HepG2 (cell line): ENCODE measurements around the gene BSG. TPM values are rescaled to one million over a fixed set of nuclear protein-coding genes. Genes with fewer than 3 reads are reported as not detected.

Source experiments
- EP300 ChIP-seq, 3 experiments: sonication (generic) in 1 of 3; formaldehyde crosslinking in 1 of 3; IDR thresholded peaks; 2 replicates each; pipeline versions ENCODE4 v1.5.1 to v1.6.1; 2011 to 2020; ENCODE audit warnings: low read depth in 2 of 3, low read length in 2 of 3, borderline replicate concordance in 1 of 3, improper control_type of control experiment in 1 of 3, mild to moderate bottlenecking in 1 of 3, missing genetic modification reagents in 1 of 3, moderate library complexity in 1 of 3
- EZH2 ChIP-seq: conservative IDR thresholded peaks from 2 replicates; pipeline ENCODE4 v1.6.1; 2012; ENCODE audit warnings: mild to moderate bottlenecking, low read depth, low read length, moderate library complexity
- HMGXB3 ChIP-seq: sonication (generic); formaldehyde crosslinking; IDR thresholded peaks from 2 replicates; pipeline ENCODE4 v1.4.0; 2020; ENCODE audit warnings: missing genetic modification reagents, borderline replicate concordance
- KDM4B ChIP-seq: sonication (generic); formaldehyde crosslinking; IDR thresholded peaks from 2 replicates; pipeline ENCODE4 v1.4.0; 2020; ENCODE audit warnings: missing genetic modification reagents
- MNT ChIP-seq: fragments of 450-650 bp; IDR thresholded peaks from 2 replicates; pipeline ENCODE4 v1.6.1; 2016
- PCBP2 ChIP-seq: fragments of 200-400 bp; formaldehyde crosslinking; optimal IDR thresholded peaks from 2 replicates; pipeline ENCODE3; 2018; ENCODE audit warnings: low read length, low read depth; ENCODE audit not compliant: poor library complexity, severe bottlenecking
- TAF15 ChIP-seq: fragments of 200-400 bp; formaldehyde crosslinking; IDR thresholded peaks from one replicate; pipeline ENCODE4 v1.6.1; 2018; ENCODE audit warnings: mild to moderate bottlenecking, low read depth, low read length; ENCODE audit not compliant: poor library complexity, severe bottlenecking
- ZBTB46 ChIP-seq: sonication (generic); formaldehyde crosslinking; IDR thresholded peaks from 2 replicates; pipeline ENCODE4 v1.4.0; 2020; ENCODE audit warnings: mild to moderate bottlenecking, missing genetic modification reagents, borderline replicate concordance
- ZBTB8A ChIP-seq: sonication (generic); formaldehyde crosslinking; IDR thresholded peaks from 2 replicates; pipeline ENCODE4 v1.4.0; 2020; ENCODE audit warnings: mild to moderate bottlenecking, low read depth, missing genetic modification reagents, borderline replicate concordance
- ZMAT5 ChIP-seq: sonication (generic); formaldehyde crosslinking; IDR thresholded peaks from 2 replicates; pipeline ENCODE4 v1.5.0; 2020; ENCODE audit warnings: mild to moderate bottlenecking, low read depth, missing genetic modification reagents, borderline replicate concordance
- ZNF138 ChIP-seq: sonication (generic); formaldehyde crosslinking; IDR thresholded peaks from 2 replicates; pipeline ENCODE4 v1.5.0; 2020; ENCODE audit warnings: mild to moderate bottlenecking, low read depth, missing genetic modification reagents
- ZNF253 ChIP-seq: sonication (generic); formaldehyde crosslinking; IDR thresholded peaks from 2 replicates; pipeline ENCODE4 v1.8.0; 2022; ENCODE audit warnings: mild to moderate bottlenecking, missing genetic modification reagents, borderline replicate concordance
- ZNF614 ChIP-seq: IDR thresholded peaks from 2 replicates; pipeline ENCODE4 v1.6.1; 2018; ENCODE audit warnings: missing biosample characterization, missing genetic modification reagents, inconsistent platforms, borderline replicate concordance
- ZNF709 ChIP-seq: sonication (generic); formaldehyde crosslinking; IDR thresholded peaks from 2 replicates; pipeline ENCODE4 v1.5.0; 2020; ENCODE audit warnings: mild to moderate bottlenecking, missing genetic modification reagents
- ZNF740 ChIP-seq: sonication (generic); formaldehyde crosslinking; IDR thresholded peaks from 2 replicates; pipeline ENCODE4 v1.4.0; 2020; ENCODE audit warnings: missing genetic modification reagents
- ZNF776 ChIP-seq: sonication (generic); formaldehyde crosslinking; IDR thresholded peaks from 2 replicates; pipeline ENCODE4 v1.4.0; 2020; ENCODE audit warnings: mild to moderate bottlenecking, missing genetic modification reagents
- ZNF788 ChIP-seq: sonication (generic); formaldehyde crosslinking; IDR thresholded peaks from 2 replicates; pipeline ENCODE4 v1.5.0; 2020; ENCODE audit warnings: mild to moderate bottlenecking, missing genetic modification reagents, borderline replicate concordance
- polyA plus RNA-seq, 8 experiments: library from polyadenylated mRNA; depleted of rRNA in 3 of 8; stranded (reverse) in 7 of 8; unstranded in 1 of 8; fragments of >200 nt; fragmentation: Illumina TruSeq in 4 of 8; extraction: Trizol in 4 of 8; gene quantifications; 2 replicates each; pipeline versions ENCODE4 v1.2.1 to v1.2.3, GENCODE V29; 2011 to 2016; ENCODE audit warnings: low read depth in 4 of 8, missing spikeins in 1 of 8, mixed read lengths in 1 of 8; ENCODE audit not compliant: insufficient read depth in 1 of 8
- total RNA-seq, 5 experiments: library from RNA; depleted of rRNA; stranded (reverse); fragments of >200 nt; fragmentation: Illumina TruSeq; extraction: Trizol; gene quantifications; 2 replicates each; pipeline ENCODE4 v1.2.3, GENCODE V29; 2016; ENCODE audit warnings: low read depth in 1 of 5

The BSG gene
- total and polyA plus RNA-seq, 2 of the 13 experiments (the other 11 are each of a cell fraction or from before 2014, with no cell fraction given) = 309 to 754 TPM

- TF ChIP-seq ZNF740 (no peak), ZMAT5 (CRISPR knock-in tag) (no peak), HMGXB3 (no peak), ZNF709 (CRISPR knock-in tag) (no peak), ZNF614 (CRISPR knock-in tag) (no peak), KDM4B (CRISPR knock-in tag) (no peak), ZNF776 (CRISPR knock-in tag) (no peak), ZNF253 (CRISPR knock-in tag) (no peak), ZBTB46 (CRISPR knock-in tag) (no peak), ZNF788 (no peak; the same call in 1 of the 2 replicates), ZNF138 (CRISPR knock-in tag) (no peak), EZH2 (no peak), ZBTB8A (CRISPR knock-in tag) (no peak), PCBP2 (no peak), MNT (no peak), TAF15 (no peak), EP300 (IDR thresholded peaks at IDR 0.05; ENCODE audit: low read depth in 2 of 2, low read length in 2 of 2) (peak in 1 of 2 experiments; percentile 20; a peak in 1 of 4 replicates), EP300 (CRISPR knock-in tag; IDR thresholded peaks at IDR 0.05; ENCODE audit: borderline replicate concordance) (no peak)
Measured at GRCh38 chr19:532561-533363, 39.6 kb upstream of the BSG start (continued).
